T-helper 2 cell treated with Interferon-gamma antibody and Interleukin-4, amounts not matched to agents 100 ng/mL and 5 ng/mL, for 36 hours (primary cell): Measurements from ENCODE around the gene ZDHHC5. TPM values are rescaled to one million over a fixed set of nuclear protein-coding genes. Genes with fewer than 3 reads are reported as not detected.

ENCODE experiments used
- intact Hi-C: fragments of 100-400 bp; cut with micrococcal nuclease; formaldehyde crosslinking; loops from one replicate; pipeline ENCODE4 v1.15.1; 2023
- total RNA-seq: library from RNA; stranded (reverse); gene quantifications from 2 replicates; pipeline ENCODE4 v1.2.3, GENCODE V29; 2022

Gene ZDHHC5
- total RNA-seq, 1 donor from 2014 or later, result 74.8 TPM

- intact Hi-C loops, result loop anchor here (1.0 to 2.0 kb wide), 4 partner anchors 113 to 299 kb away; no protein-coding TSS in a partner anchor
Measured at GRCh38 chr11:57643802-57644201, 24.1 kb upstream of the ZDHHC5 start.

GRCh38 chr11:57644748-57645688 lies 22.9 kb upstream of the ZDHHC5 start:
- intact Hi-C loops, result loop anchor here (1.0 to 2.0 kb wide), 4 partner anchors 114 to 300 kb away; no protein-coding TSS in a partner anchor

- intact Hi-C loops, result loop anchor here (2.0 kb wide), 2 partner anchors 155 to 187 kb away; no protein-coding TSS in a partner anchor
Measured at GRCh38 chr11:57645689-57646085, 22.2 kb upstream of the ZDHHC5 start.

DNA sequence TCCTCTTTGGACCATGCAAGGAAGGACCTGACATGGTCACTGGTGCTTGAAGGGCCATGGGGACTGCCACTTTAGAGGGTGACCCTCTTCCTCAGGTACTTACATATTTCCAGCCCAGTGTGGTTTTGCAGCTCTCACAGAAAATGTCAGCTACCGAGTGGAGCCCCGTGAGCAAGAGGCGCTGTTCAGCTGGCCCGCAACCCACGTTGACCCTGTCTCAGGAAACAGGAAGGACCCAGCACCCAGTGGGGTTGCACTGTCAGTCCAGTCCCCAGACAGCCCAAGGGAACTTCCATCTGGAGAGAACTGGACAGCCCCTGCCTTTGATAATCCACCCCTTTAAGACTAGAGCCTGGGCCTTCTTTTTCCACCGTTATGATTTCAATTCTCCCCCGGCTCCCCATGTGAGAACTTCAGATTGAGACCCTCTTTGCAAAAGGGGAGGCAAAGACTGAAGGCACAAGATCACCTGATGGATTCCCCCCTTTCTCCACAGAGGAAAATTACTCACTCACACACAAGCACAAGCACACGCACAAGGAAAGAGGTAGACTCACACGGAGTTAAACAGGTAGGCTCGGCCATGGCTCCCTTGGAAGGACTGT lies 21.6 kb upstream of the ZDHHC5 start:
- intact Hi-C loops, result no loop called here

GRCh38 chr11:57646799-57647303 lies 21.1 kb upstream of the ZDHHC5 start:
- intact Hi-C loops, result no loop called here

- intact Hi-C loops, result no loop called here
Measured at GRCh38 chr11:57647372-57647771, 20.5 kb upstream of the ZDHHC5 start.

DNA sequence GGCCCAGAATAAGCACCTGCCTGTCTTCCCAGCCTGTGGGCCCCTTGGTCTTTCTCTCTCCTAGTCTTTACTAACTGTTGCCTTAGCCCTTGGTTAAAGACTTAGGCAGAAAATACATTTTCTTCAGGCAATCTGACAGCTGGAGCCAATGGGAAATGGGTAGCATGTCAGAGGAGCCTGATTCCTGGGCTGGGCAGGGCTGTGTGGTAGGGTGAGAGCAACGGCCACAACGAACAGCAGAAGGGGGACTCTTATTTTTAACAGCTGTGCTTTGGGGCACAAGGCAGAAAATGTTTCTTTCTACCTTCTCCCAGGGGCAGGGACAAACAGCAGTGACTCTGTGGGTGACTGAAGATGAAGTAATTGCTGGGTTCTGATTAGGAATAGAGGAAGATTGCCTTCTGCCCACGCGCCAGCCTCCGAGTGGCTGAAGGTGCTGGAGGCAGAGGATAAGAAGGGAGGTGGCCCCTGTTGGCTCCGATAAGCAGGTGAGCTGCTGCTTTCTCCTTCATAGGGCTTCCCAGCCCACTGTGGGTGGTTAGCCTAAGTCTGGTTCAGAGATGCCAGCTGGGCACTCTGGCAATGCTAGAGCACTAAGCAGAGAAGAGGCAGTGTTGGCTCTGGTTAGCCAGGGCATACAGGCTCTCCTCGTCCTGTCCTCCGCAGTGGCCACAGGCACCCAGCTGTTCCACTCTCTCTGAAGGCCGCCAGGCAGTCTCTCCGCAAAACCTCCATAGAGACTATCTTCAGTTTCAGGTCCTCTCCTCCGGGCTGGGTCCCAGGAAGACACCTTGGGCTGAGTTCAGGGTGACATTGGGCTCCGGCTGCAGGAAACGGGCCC lies 19.7 kb upstream of the ZDHHC5 start:
- intact Hi-C loops, result no loop called here

DNA sequence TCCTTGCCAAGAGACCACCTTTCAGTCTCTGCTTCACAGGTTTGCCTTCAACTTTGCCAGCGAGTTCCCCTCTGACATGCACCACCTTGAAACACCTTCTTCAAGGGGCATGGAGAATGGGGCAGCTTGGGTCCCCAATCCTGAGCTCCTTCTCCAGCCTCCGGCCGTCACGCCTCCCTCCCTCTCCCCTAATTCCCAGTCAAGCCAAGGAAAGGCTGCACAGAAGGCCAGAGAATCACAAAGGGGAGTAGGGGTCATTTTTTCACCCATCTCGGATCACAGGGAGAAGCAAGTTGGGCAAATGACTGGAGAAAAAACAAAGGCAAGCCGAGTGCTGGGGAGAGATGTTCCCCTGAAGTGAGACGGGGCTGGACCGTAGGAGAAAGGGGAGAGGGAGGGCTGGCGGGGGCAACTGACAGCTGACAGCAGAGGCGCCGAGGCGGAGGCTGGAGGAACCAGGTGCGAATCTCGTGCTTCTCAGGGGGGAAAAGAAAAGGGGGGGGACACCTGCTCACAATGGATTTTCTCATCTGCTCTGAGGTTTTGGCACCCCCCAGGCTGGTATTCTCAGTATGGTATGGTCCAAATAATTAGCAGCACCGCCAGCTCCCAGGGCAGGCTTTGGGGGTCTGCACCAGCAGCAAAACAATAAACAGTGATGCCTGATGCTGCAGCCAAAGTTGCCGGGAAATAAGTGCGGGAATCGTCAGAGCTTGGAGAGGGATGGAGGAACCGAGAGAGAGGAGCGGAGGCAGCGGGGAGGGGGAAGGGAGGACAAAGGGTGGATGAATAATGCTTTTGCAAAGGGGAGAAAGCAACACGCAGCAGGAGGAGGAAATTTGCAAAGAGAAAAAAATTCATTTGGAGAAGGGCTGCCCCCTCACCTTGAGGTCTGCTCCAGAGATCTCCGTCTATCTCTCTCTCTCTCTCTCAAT lies 18.8 kb upstream of the ZDHHC5 start:
- intact Hi-C loops, result loop anchor here (1.0 kb wide), 1 partner anchor 8 kb away; the partner anchor contains the start of gene CLP1

GRCh38 chr11:57649826-57650738 lies 17.8 kb upstream of the ZDHHC5 start, which contains the start of gene YPEL4:
TSS of gene YPEL4 (minus strand) at chr11:57649912. CDS start at chr11:57647107, 2,805 bp downstream.
- intact Hi-C loops, result loop anchor here (1.0 kb wide), 1 partner anchor 7 kb away; the partner anchor contains the start of gene CLP1

DNA sequence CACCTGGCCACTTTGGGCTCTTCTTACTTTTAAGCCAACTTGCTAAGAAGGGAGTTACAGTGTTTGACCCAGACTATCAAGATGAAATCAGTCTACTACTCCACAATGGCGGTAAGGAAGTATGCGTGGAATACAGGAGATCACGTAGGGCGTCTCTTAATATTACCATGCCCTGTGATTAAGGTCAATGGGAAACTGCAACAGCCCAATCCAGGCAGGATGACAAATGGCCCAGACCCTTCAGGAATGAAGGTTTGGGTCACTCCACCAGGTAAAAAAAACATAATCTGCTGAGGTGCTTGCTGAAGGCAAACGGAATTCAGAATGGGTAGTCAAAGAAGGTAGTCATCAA lies 17.2 kb upstream of the ZDHHC5 start:
- intact Hi-C loops, result no loop called here

- intact Hi-C loops, result no loop called here
Measured at GRCh38 chr11:57651408-57651807, 16.5 kb upstream of the ZDHHC5 start.

- intact Hi-C loops, result loop anchor here (2.0 kb wide), 1 partner anchor 15 kb away; no protein-coding TSS in a partner anchor
Measured at GRCh38 chr11:57652230-57652629, 15.7 kb upstream of the ZDHHC5 start.

- intact Hi-C loops, result loop anchor here (2.0 kb wide), 1 partner anchor 14 kb away; no protein-coding TSS in a partner anchor
Measured at GRCh38 chr11:57652662-57653061, 15.3 kb upstream of the ZDHHC5 start.

- intact Hi-C loops, result loop anchor here (2.0 kb wide), 1 partner anchor 14 kb away; no protein-coding TSS in a partner anchor
Measured at GRCh38 chr11:57653163-57653562, 14.8 kb upstream of the ZDHHC5 start.

DNA sequence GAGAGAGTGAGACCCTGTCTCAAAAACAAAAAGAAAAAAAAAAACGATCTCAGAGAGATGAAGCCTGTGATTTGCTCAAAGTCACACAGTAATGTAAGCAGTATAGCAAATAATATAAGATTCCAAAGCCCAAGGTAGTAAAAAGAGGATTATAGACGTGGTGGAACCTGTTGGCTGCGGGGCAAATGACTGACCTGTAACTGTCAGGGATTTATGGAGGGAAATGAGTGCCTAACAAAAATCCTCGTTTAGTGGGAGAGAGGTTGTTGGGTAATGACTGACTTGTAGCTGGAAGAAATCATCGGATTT lies 11.1 kb upstream of the ZDHHC5 start:
- intact Hi-C loops, result loop anchor here (1.0 kb wide), 8 partner anchors 8 to 1959 kb away; partner anchors contain the start of genes MED19, SELENOH, TIMM10 and TMX2

DNA sequence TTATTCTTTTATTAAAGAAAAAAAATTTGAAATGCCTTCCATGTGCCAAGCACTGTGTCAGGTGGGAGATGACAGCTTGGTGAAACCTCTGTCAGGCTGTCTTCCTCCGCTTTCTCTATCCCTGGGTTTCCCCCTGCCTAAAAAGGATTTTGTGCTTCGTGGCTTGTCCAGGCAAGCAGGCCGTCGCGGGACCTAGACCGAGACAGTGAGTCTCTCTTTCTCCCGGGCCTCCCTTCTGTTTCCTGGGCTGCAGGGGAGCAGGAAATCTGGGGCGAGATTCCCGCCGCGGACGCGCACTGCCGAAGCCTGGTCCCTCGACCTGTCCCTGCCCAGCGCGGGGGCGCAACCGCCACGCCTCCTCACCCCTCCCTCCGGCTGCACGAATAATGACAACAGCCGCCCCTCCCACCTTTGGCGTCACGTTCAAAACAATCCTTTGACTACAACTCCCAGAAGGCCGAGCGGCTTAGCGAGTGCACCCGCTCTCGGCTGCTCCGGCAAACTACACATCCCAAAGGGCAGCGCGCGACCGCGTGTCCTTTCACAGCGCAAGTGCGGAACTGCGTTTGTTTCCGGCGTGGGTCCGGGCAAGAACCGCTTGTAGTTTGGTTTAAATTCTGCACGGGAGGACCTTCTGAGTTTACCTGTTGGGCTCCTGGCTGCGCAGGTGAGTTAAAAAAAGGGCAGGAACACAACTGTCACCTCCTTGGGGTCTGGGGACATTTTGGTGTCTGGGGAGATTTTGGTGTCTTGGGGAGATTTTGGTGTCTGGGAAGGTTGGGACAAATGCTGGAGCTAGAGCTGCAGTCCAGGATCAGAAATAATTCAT lies 10.5 kb upstream of the ZDHHC5 start, which contains the start of gene CLP1:
CLP1 (plus strand) TSS at position 569 of the 829 bp plus-strand sequence. CDS start 1,715 bp downstream, outside the sequence.
- intact Hi-C loops, result loop anchor here (1.0 kb wide), 8 partner anchors 8 to 1959 kb away; partner anchors contain the start of genes MED19, SELENOH, TIMM10 and TMX2

GRCh38 chr11:57658023-57658361 lies 9.9 kb upstream of the ZDHHC5 start:
- intact Hi-C loops, result no loop called here

GRCh38 chr11:57659669-57660068 lies 8.2 kb upstream of the ZDHHC5 start:
- intact Hi-C loops, result loop anchor here (10.0 kb wide), 1 partner anchor 865 kb away; no protein-coding TSS in a partner anchor
